ENCODE results near the gene RNASEH2A. TPM values are rescaled to one million over a fixed set of nuclear protein-coding genes. Genes with fewer than 3 reads are reported as not detected.

RNASEH2A gene
- total and polyA plus RNA-seq, 2 of the 13 experiments (the other 11 are each of a cell fraction or from before 2014, with no cell fraction given): 25.1 to 35.8 TPM

DNA sequence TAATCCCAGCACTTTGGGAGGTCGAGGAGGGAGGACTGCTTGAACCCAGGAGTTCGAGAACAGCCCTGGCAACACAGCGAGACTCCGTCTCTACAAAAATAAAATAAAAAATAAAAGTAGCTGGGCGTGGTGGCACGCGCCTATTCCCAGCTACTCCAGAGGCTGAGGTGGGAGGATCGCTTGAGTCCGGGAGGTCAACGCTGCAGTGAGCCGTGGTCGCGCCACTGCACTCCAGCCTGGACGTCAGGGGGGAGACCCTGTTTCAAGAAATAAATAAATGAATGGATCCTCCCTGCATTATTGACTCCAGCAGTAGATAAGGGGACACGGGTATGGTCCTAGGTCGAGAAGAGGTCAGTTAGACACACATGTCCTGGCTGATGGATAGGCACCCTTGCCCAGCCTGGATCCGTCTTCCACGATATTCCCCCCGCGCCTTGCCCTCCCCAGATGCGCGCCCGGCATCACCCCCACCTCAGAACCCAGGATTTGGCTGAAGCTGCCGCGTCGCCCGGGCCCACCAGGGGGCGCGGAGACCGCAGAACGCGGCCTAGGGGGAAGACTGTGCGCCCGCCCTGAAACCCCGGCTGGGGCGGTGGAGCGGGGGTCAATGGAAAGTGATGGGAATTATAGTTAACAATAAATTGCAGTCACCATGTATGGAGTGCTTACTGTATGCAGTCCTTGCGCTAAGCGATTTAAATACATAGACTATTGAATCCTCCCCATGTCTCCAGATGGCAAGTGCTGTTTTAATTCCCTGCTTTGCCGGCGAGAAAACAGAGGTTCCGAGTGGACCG, 29.0 kb upstream of the RNASEH2A start (continued):
- TF ChIP-seq ZNF768 (CRISPR knock-in tag; IDR thresholded peaks at IDR 0.05) (peak; percentile 46; the same call in 1 of the 2 replicates), ZNF331 (CRISPR knock-in tag; IDR thresholded peaks at IDR 0.05) (no peak), GATAD1 (CRISPR knock-in tag; IDR thresholded peaks at IDR 0.05) (0 out of 2 replicates have a peak, but pooled peaks have one; percentile 19), HES4 (CRISPR knock-in tag; IDR thresholded peaks at IDR 0.05; ENCODE audit: borderline replicate concordance) (0 out of 2 replicates have a peak, but pooled peaks have one; percentile 40), AGO2 (optimal IDR thresholded peaks at IDR 0.05; ENCODE audit: low read depth, low read length) (no peak), SIN3A (IDR thresholded peaks at IDR 0.05; ENCODE audit: borderline replicate concordance, low read depth, low read length) (no peak), ZNF260 (CRISPR knock-in tag; IDR thresholded peaks at IDR 0.05; ENCODE audit: borderline replicate concordance, low read depth) (no peak), CREB3 (CRISPR knock-in tag; IDR thresholded peaks at IDR 0.05) (no peak), PRPF4 (IDR thresholded peaks at IDR 0.05; ENCODE audit: low read depth, low read length, poor library complexity, severe bottlenecking) (no peak), THAP11 (CRISPR knock-in tag; IDR thresholded peaks at IDR 0.05) (peak; percentile 46; the same call in 1 of the 2 replicates), BORCS8-MEF2B (CRISPR knock-in tag; IDR thresholded peaks at IDR 0.05) (no peak; the same call in 1 of the 2 replicates), SUZ12 (IDR thresholded peaks at IDR 0.05; ENCODE audit: low read depth, low read length) (no peak)
- TF ChIP-seq, protein P1, sequence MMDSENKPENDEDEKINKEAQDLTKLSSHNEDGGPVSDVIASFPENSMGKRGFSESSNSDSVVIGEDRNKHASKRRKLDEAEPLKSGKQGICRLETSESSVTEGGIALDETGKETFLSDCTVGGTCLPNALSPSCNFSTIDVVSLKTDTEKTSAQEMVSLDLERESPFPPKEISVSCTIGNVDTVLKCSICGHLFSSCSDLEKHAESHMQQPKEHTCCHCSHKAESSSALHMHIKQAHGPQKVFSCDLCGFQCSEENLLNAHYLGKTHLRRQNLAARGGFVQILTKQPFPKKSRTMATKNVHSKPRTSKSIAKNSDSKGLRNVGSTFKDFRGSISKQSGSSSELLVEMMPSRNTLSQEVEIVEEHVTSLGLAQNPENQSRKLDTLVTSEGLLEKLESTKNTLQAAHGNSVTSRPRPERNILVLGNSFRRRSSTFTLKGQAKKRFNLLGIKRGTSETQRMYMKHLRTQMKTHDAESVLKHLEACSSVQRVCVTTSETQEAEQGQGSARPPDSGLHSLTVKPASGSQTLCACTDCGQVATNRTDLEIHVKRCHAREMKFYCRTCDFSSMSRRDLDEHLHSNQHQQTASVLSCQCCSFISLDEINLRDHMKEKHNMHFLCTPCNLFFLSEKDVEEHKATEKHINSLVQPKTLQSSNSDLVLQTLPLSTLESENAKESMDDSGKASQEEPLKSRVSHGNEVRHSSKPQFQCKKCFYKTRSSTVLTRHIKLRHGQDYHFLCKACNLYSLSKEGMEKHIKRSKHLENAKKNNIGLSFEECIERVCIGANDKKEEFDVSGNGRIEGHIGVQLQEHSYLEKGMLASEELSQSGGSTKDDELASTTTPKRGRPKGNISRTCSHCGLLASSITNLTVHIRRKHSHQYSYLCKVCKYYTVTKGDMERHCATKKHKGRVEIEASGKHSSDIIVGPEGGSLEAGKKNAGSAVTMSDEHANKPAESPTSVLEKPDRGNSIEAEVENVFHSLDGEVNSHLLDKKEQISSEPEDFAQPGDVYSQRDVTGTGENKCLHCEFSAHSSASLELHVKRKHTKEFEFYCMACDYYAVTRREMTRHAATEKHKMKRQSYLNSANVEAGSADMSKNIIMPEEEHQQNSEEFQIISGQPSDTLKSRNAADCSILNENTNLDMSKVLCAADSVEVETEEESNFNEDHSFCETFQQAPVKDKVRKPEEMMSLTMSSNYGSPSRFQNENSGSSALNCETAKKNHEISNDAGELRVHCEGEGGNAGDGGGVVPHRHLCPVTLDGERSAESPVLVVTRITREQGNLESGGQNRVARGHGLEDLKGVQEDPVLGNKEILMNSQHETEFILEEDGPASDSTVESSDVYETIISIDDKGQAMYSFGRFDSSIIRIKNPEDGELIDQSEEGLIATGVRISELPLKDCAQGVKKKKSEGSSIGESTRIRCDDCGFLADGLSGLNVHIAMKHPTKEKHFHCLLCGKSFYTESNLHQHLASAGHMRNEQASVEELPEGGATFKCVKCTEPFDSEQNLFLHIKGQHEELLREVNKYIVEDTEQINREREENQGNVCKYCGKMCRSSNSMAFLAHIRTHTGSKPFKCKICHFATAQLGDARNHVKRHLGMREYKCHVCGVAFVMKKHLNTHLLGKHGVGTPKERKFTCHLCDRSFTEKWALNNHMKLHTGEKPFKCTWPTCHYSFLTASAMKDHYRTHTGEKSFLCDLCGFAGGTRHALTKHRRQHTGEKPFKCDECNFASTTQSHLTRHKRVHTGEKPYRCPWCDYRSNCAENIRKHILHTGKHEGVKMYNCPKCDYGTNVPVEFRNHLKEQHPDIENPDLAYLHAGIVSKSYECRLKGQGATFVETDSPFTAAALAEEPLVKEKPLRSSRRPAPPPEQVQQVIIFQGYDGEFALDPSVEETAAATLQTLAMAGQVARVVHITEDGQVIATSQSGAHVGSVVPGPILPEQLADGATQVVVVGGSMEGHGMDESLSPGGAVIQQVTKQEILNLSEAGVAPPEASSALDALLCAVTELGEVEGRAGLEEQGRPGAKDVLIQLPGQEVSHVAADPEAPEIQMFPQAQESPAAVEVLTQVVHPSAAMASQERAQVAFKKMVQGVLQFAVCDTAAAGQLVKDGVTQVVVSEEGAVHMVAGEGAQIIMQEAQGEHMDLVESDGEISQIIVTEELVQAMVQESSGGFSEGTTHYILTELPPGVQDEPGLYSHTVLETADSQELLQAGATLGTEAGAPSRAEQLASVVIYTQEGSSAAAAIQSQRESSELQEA (CRISPR knock-in tag; IDR thresholded peaks at IDR 0.05; ENCODE audit: not compliant biosample characterization): no peak
- TF ChIP-seq, protein P2, sequence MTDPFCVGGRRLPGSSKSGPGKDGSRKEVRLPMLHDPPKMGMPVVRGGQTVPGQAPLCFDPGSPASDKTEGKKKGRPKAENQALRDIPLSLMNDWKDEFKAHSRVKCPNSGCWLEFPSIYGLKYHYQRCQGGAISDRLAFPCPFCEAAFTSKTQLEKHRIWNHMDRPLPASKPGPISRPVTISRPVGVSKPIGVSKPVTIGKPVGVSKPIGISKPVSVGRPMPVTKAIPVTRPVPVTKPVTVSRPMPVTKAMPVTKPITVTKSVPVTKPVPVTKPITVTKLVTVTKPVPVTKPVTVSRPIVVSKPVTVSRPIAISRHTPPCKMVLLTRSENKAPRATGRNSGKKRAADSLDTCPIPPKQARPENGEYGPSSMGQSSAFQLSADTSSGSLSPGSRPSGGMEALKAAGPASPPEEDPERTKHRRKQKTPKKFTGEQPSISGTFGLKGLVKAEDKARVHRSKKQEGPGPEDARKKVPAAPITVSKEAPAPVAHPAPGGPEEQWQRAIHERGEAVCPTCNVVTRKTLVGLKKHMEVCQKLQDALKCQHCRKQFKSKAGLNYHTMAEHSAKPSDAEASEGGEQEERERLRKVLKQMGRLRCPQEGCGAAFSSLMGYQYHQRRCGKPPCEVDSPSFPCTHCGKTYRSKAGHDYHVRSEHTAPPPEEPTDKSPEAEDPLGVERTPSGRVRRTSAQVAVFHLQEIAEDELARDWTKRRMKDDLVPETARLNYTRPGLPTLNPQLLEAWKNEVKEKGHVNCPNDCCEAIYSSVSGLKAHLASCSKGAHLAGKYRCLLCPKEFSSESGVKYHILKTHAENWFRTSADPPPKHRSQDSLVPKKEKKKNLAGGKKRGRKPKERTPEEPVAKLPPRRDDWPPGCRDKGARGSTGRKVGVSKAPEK (CRISPR knock-in tag; IDR thresholded peaks at IDR 0.05; ENCODE audit: borderline replicate concordance): no peak
- TF ChIP-seq, protein P3, sequence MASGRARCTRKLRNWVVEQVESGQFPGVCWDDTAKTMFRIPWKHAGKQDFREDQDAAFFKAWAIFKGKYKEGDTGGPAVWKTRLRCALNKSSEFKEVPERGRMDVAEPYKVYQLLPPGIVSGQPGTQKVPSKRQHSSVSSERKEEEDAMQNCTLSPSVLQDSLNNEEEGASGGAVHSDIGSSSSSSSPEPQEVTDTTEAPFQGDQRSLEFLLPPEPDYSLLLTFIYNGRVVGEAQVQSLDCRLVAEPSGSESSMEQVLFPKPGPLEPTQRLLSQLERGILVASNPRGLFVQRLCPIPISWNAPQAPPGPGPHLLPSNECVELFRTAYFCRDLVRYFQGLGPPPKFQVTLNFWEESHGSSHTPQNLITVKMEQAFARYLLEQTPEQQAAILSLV (CRISPR knock-in tag; IDR thresholded peaks at IDR 0.05; ENCODE audit: borderline replicate concordance): no peak
